Ectodermal cell (in vitro differentiated cells): ENCODE results near the gene TEX11.

Source experiments
- H3K27ac ChIP-seq: 2 replicates; pipeline ENCODE4 v1.7.0; 2013; ENCODE audit warnings: mild to moderate bottlenecking, low read depth, low read length; ENCODE audit not compliant: insufficient read depth, poor library complexity, severe bottlenecking
- H3K27me3 ChIP-seq: 2 replicates; pipeline ENCODE4 v1.7.0; 2013; ENCODE audit warnings: mild to moderate bottlenecking, low read length; ENCODE audit not compliant: insufficient read depth, control insufficient read depth, poor library complexity, severe bottlenecking
- H3K36me3 ChIP-seq: one replicate; pipeline ENCODE4 v1.7.0; 2013; ENCODE audit warnings: low read length; ENCODE audit not compliant: control insufficient read depth, insufficient read depth
- H3K4me1 ChIP-seq: one replicate; pipeline ENCODE4 v1.7.0; 2013; ENCODE audit warnings: low read length; ENCODE audit not compliant: control insufficient read depth, insufficient read depth
- H3K4me3 ChIP-seq: 2 replicates; pipeline ENCODE4 v1.7.0; 2013; ENCODE audit warnings: low read depth, low read length, control low read depth; ENCODE audit not compliant: insufficient read depth
- H3K9me3 ChIP-seq: 2 replicates; pipeline ENCODE4 v1.7.0; 2013; ENCODE audit warnings: mild to moderate bottlenecking, low read length, moderate library complexity; ENCODE audit not compliant: control insufficient read depth
- WGBS, 2 experiments: methylation state at CpG; one replicate each; pipeline ENCODE4 v1.1.7; 2013; ENCODE audit warnings: missing lambda C conversion rate in 2 of 2; 5-methylcytosine and 5-hydroxymethylcytosine counted together

Gene TEX11

DNA sequence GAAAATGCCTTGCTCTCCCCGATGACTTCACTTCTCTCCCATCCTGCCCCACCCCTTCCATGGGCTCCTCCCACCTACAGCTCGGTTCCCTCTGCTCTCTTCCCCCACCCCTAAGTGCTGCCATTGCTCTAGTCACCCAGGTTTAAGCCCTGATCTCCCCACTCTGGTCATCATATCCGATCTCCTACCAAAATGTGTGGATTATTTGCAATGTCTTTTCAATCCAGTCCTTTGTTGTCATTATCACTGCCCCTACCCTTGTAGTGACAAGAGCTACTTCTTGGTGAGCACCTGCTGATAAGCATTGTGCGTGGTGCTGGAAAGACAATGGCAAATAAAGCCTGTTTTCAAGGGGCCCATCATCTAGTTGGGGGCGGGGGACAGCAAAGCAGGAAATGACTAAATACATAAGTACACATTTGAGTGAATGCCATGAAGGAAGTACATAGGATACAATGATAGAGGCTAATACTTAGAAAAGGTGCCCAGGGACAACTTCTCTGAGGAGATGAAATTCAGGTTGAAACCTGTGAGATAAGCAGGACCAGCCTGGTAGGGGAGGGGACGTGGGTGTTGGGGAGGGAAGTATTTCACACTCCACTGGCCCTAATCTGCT is 400.1 kb downstream of the TEX11 start:
- H3K36me3 ChIP-seq, result no peaks in the 10 kb centered on the region
- H3K27ac ChIP-seq, result no peak overlapping the region
- no peak overlapping the region for H3K4me3 ChIP-seq
- no peaks in the 10 kb centered on the region for H3K9me3 ChIP-seq
- 44 to 45% methylated on average over 5 of the region's 6 CpGs for WGBS, 2 experiments
- H3K4me1 ChIP-seq, result no peaks in the 10 kb centered on the region
- H3K27me3 ChIP-seq, result no peaks in the 10 kb centered on the region

DNA sequence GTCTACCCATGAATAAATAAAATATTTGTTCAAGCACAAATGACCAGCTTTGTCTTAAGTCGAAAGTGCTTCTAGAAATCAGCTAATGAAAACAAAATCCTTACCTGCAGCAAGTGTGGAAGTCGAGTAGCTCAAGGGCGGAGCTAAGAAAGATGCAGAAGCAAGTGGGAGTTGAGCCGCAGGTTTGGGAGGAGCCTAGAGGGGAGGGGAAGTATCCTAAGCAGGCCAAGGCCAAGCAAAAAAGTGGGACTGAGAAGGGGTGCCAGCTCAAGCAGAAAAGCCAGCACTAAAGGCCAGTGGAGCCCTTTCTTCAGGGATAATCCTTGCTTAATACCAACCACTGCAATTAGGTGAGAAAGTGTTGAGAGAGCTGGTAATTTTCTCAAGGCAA is 403.1 kb downstream of the TEX11 start:
- no peaks in the 10 kb centered on the region for H3K9me3 ChIP-seq
- H3K36me3 ChIP-seq, result peaks cover 10% of the 10 kb centered on the region
- H3K27me3 ChIP-seq, result no peaks in the 10 kb centered on the region
- H3K27ac ChIP-seq, result no peak overlapping the region
- H3K4me1 ChIP-seq, result no peaks in the 10 kb centered on the region
- 81 to 92% methylated on average over 4 of the region's 4 CpGs for WGBS, 2 experiments
- H3K4me3 ChIP-seq, result no peak overlapping the region

DNA sequence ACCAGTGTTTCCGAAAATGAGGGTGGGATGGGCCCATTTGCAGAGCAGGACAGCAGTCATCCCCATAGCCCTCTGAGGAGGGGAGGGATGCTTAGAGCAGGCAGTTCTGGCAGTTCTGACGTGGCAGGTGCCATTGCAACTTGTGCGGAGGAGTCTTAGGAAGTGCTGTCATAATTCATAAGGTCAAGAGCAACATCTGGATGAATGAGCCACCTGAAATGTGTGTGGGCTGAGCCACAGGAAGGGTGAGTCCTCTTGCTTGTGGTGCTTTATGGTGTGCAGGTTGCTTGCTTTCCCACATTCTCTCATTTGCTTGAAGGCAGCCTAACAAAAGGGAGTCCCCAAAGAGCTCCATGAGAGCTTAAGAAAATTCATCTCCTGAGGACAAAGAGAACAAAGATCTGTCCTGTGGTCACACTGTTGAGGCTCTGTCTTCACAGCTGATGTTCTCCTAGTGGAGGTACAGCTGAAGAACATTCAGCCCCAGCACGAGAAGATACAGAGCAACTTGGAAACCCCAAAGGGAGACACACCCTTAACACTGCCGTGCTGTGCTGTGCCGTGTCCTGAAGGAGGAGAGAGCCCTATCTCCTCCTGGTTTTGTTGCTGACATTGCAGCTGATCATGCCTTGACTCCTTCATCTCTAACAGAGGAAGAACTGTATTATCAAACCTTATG is 403.6 kb downstream of the TEX11 start:
- Histone ChIP-seq H3K27me3 (no peaks in the 10 kb centered on the region), H3K9me3 (no peaks in the 10 kb centered on the region), H3K36me3 (peaks cover 12% of the 10 kb centered on the region), H3K27ac (no peak overlapping the region), H3K4me1 (no peaks in the 10 kb centered on the region), H3K4me3 (no peak overlapping the region)
- 94 to 96% methylated on average over 6 of the region's 6 CpGs for WGBS, 2 experiments

DNA sequence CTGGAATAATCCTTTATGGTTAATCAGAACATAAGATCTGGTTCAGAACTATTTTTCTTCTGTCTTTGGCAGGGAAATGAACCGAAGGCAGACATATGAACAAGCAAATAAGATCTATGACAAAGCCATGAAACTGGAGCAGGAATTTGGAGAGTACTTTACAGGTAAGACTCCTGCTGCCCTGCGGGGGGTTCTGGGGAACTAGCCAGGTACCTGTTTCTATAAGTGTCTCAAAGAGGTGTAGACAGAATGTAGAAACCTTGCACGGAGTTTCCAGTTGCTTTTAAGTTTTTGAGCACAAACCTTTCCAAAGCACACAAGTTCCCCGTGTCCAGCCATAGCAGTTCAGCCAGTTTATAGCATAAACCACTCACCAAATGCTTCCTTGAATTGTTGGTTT is 407.7 kb downstream of the TEX11 start:
- no peaks in the 10 kb centered on the region for H3K4me1 ChIP-seq
- H3K27ac ChIP-seq, result no peak overlapping the region
- H3K27me3 ChIP-seq, result no peaks in the 10 kb centered on the region
- WGBS, 2 experiments, result 89 to 93% methylated on average over 4 of the region's 4 CpGs
- H3K9me3 ChIP-seq, result no peaks in the 10 kb centered on the region
- H3K4me3 ChIP-seq, result no peak overlapping the region
- peaks cover 12% of the 10 kb centered on the region for H3K36me3 ChIP-seq

DNA sequence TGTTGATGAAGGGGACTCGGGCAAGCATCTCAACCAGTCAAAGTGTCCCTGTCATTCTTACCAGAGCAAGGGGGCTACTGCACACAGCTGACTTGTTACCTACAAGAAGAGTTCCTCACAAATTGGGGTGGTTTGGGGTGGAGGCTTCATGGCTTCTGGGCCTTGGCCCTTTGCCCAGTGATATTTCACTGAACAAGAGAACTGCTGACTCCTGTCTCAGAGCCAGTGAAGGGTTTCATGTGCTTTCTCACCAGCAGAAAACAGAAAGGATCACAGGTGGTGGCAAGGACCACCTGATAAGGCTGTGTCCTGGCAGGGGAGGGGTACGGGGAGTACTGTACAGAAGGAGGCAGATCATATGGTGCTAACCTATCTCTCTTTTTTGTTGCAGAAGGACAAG is 410.4 kb downstream of the TEX11 start:
- no peak overlapping the region for H3K27ac ChIP-seq
- no peaks in the 10 kb centered on the region for H3K4me1 ChIP-seq
- no peaks in the 10 kb centered on the region for H3K27me3 ChIP-seq
- WGBS, 2 experiments, result 92 to 95% methylated on average over 2 of the region's 2 CpGs
- H3K36me3 ChIP-seq, result peaks cover 30% of the 10 kb centered on the region
- H3K4me3 ChIP-seq, result no peak overlapping the region
- H3K9me3 ChIP-seq, result no peaks in the 10 kb centered on the region

DNA sequence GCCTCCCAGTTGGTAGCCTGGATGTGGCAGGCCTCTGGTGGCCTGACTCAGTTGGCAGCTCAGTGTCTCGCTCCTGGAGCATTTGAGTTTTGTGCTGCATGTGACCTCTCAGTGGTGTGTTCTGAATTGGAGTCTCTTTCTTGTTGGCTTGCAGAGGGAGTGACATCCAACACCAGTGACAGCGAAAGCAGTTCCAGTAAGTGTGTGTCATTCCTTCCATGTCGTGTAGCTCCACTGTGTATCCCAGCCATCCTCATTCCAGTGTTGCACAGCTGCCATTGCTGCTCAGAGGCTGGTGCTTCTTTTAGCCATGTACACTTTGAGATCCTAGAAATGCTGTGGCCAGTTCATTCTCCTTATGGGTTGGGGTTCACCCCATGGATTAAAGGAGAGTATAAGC is 411.5 kb downstream of the TEX11 start:
- no peaks in the 10 kb centered on the region for H3K4me1 ChIP-seq
- H3K4me3 ChIP-seq, result no peak overlapping the region
- H3K36me3 ChIP-seq, result peaks cover 38% of the 10 kb centered on the region
- WGBS, 2 experiments, result 94 to 98% methylated on average over 3 of the region's 3 CpGs
- no peaks in the 10 kb centered on the region for H3K9me3 ChIP-seq
- H3K27me3 ChIP-seq, result no peaks in the 10 kb centered on the region
- H3K27ac ChIP-seq, result no peak overlapping the region

DNA sequence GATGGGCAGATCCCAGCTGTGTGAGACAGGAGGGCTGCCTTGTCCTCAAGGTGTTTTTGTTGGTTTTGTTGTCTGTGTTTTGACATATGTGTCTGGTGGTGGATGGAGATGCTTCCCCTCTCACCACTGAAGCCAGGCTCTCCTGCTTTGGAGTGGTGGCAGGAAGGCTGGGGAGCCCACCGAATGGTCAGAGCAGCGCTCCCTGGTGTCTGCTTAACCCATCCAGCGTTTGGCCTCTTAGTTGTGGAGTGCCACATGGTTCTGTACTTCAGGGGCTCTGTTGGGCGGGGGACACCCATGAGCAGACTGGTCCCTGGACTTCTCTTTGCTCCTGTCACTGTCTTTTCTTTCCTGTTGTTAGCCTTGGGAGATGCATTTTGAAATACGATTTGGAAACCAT is 412.0 kb downstream of the TEX11 start:
- no peaks in the 10 kb centered on the region for H3K27me3 ChIP-seq
- no peak overlapping the region for H3K27ac ChIP-seq
- 90 to 96% methylated on average over 5 of the region's 5 CpGs for WGBS, 2 experiments
- H3K36me3 ChIP-seq, result peaks cover 38% of the 10 kb centered on the region
- H3K4me1 ChIP-seq, result no peaks in the 10 kb centered on the region
- no peak overlapping the region for H3K4me3 ChIP-seq
- no peaks in the 10 kb centered on the region for H3K9me3 ChIP-seq

DNA sequence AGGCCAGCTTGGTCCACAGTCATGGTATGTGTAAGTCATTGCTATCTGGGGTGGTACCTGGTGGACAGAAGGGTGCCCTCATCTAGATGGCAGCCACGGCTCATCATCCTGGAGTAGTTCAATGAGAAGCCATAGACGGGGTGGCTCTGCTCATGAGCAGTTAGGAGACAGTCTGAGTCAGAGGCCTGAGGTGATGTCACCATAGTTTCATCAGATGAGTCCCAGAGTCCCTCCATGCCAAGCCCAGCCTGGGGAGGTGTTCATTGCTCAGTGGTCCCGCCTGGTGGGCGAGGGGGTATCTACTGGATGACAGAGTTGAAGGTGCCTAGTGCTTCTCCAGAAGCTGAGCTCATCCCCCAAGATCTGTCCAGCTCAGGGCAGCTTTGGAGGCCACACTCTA is 414.1 kb downstream of the TEX11 start:
- Histone ChIP-seq H3K27me3 (no peaks in the 10 kb centered on the region), H3K4me3 (no peak overlapping the region), H3K36me3 (peaks cover 29% of the 10 kb centered on the region), H3K4me1 (no peaks in the 10 kb centered on the region), H3K27ac (no peak overlapping the region), H3K9me3 (no peaks in the 10 kb centered on the region)
- WGBS, 2 experiments, result 91 to 97% methylated on average over 3 to 4 of the region's 4 CpGs

DNA sequence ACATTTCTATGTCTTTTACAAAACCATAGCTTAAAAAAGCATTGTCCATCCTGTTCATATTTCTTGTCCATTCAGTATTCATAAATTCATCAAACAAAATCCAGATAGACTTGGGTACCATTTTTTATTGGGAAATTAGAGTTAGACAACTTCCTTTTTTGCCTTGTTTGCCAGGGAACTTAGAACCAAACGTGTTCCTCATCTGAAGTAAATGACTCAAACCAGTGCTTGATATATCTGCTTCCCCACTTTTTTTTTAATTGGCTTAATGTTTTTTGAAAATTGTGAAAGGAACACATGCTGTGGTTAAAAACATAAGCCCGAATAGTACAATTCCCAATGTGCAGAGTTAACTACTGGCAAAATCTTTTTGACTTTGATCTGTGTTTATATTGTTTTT is 419.7 kb downstream of the TEX11 start:
- H3K27ac ChIP-seq, result no peak overlapping the region
- 88 to 95% methylated on average over 2 of the region's 2 CpGs for WGBS, 2 experiments
- no peaks in the 10 kb centered on the region for H3K9me3 ChIP-seq
- H3K4me3 ChIP-seq, result no peak overlapping the region
- no peaks in the 10 kb centered on the region for H3K4me1 ChIP-seq
- peaks cover 20% of the 10 kb centered on the region for H3K36me3 ChIP-seq
- no peaks in the 10 kb centered on the region for H3K27me3 ChIP-seq

DNA sequence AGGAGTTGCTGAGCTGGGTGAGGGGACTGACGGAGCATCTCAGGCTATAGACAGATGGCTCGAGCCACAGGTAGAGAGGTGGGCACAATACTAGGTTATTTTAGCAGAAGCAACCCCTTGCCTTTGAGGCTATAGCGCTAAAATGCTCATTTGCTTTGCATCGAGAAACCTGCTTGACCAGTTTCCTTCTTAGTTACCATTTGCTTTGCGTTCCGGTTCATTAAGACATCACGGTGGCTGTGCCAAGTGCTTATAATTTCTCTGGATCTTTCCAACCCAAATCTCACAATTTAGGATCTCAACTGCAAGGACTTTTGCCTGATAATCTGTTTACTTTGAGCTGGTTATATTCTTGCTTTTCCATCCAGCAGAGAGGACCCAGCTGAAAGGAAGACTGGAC is 423.0 kb downstream of the TEX11 start:
- H3K4me3 ChIP-seq, result no peak overlapping the region
- H3K4me1 ChIP-seq, result peaks cover 3% of the 10 kb centered on the region
- H3K27me3 ChIP-seq, result no peaks in the 10 kb centered on the region
- peaks cover 6% of the 10 kb centered on the region for H3K36me3 ChIP-seq
- whole genome bisulfite sequencing, 2 experiments, result 93 to 96% methylated on average over 7 of the region's 7 CpGs
- H3K27ac ChIP-seq, result no peak overlapping the region
- H3K9me3 ChIP-seq, result no peaks in the 10 kb centered on the region
